GM13977 (cell line): ENCODE measurements around the gene KCNH2.

Source experiments
- DNase-seq: peaks from one replicate; pipeline ENCODE4 v3.0.0; 2012; ENCODE audit warnings: low spot score
- in situ Hi-C: fragments of 300-500 bp; cut with MboI; formaldehyde crosslinking; loops from one replicate; pipeline ENCODE4 v1.12.0; 2022; ENCODE audit warnings: low sequenced_read_pairs, low pct_unique_long_range_greater_than_20kb, mixed read lengths, inconsistent platforms; ENCODE audit not compliant: unreplicated experiment
- TF ChIP-seq, protein P1 (sequence below): IDR thresholded peaks from 2 replicates; pipeline ENCODE4 v1.5.1; 2012; ENCODE audit warnings: mild to moderate bottlenecking, control low read depth; ENCODE audit not compliant: insufficient read depth; ENCODE audit errors: extremely low read depth, missing control alignments

The KCNH2 gene

DNA sequence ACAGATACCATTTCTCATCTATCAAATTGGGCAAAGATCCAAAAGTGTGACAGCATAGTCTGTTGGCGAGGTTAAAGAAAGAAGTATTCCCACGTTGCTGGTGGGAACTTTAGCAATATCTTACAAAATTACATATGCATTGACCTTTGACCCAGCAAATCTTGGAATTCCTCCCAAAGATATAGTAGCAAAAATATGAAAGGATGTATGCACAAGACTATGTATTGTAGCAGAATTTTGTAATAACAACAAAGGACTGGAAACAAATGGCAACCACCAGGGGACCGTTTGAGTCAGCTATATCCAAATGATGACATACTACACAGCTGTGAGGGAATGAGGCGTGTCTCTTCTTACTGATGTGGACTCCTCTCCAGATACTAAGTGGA lies 50.2 kb downstream of the KCNH2 start:
- TF ChIP-seq, protein P1, sequence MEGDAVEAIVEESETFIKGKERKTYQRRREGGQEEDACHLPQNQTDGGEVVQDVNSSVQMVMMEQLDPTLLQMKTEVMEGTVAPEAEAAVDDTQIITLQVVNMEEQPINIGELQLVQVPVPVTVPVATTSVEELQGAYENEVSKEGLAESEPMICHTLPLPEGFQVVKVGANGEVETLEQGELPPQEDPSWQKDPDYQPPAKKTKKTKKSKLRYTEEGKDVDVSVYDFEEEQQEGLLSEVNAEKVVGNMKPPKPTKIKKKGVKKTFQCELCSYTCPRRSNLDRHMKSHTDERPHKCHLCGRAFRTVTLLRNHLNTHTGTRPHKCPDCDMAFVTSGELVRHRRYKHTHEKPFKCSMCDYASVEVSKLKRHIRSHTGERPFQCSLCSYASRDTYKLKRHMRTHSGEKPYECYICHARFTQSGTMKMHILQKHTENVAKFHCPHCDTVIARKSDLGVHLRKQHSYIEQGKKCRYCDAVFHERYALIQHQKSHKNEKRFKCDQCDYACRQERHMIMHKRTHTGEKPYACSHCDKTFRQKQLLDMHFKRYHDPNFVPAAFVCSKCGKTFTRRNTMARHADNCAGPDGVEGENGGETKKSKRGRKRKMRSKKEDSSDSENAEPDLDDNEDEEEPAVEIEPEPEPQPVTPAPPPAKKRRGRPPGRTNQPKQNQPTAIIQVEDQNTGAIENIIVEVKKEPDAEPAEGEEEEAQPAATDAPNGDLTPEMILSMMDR, result no peak
- in situ Hi-C loops, result no loop called here
- DNase-seq, result no peak

DNA sequence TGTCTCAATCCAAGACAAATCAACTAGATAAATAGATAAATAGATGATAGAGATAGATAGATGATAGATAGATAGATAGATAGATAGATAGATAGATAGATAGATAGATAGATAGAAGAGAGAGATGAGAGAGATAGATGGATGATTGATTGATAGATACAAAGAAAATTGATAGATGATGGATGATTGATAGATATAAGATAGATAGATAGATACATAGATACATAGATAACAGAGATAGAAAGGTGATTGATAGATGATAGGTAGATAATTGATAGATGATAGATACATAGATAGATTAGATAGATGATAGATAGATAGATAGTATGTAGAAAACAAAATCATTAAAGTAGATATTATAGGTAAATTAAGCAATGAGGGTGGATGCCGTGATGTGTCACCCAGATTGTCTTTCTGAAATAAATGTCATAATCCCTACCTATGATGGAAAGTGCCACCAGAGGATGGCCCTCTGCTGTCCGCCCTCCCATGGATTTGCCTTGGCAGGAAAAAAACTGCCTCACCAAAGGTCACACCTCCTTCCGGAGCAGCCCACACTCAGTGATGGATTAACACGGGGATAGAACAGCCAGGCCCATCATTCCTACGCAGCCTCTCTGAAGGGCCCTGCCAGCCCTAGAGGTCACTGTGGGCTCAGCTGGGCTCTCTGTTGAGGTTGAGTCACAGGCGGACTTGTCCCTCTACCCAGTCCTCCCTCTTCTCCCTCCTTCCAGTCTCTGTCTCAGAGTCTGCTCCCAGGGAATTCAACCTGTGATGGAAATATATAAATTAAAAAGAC lies 50.8 kb downstream of the KCNH2 start:
- no peak for DNase-seq
- in situ Hi-C loops, result no loop called here
- TF ChIP-seq, protein P1, result no peak

DNA sequence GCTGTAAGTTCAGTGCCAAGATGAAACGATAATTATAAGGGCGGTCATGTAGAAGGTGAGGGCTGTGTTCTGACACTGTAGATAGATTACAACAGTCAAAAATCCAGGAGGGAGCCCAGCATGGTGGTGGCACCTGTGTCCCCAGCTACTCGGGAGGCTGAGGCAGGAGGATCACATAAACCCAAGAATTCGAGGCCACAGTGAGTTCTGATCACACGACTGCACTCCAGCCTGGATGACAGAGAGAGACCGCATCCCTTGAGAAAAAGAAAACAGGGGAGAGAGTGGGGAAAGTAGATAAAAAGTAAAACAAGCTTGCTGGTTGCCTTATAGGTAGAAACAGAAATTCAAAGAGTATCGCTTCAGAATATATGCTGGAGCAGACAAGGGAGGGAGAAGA lies 52.1 kb downstream of the KCNH2 start:
- DNase-seq, result no peak
- in situ Hi-C loops, result no loop called here
- TF ChIP-seq, protein P1, result no peak

DNA sequence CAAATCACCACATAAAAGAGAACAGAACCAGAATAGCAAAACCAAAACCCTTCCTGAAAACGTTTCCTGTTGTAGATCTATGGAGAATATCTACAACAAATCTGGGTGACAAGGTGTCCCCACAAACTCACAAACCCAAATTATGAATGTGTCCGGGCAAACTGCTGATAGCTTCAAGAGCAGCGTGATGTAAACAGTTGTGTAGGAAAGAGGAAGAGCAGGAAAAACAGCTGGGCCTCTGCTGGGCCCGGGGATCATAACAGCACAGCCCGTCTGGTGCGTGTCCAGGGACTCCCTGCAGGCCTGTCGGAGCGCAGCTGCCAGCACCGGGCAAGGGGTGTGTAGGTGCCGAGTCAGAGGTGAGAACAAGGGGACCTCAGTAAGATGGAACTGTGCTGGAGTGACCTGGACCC lies 53.7 kb downstream of the KCNH2 start:
- TF ChIP-seq, protein P1, result no peak
- DNase-seq, result no peak
- in situ Hi-C loops, result no loop called here

DNA sequence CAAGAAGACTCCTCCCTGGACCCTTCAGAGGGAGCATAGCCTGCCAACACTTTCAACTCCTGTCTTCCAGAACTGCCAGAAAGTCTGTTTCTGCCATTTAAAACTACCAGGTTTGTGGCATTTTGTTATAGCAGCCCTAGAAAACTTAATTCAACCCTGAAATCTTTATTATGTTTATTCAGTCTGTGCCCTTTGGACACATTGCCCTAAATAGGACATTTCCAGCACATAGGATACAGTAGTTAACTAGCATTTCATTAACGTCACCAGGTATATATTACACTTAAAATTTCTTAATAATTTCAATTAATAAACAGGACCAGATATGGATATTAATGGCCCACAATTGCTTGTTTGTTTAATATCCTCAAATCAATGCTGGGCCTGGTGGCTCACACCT lies 54.3 kb downstream of the KCNH2 start:
- in situ Hi-C loops, result no loop called here
- no peak for DNase-seq
- TF ChIP-seq, protein P1, result no peak

DNA sequence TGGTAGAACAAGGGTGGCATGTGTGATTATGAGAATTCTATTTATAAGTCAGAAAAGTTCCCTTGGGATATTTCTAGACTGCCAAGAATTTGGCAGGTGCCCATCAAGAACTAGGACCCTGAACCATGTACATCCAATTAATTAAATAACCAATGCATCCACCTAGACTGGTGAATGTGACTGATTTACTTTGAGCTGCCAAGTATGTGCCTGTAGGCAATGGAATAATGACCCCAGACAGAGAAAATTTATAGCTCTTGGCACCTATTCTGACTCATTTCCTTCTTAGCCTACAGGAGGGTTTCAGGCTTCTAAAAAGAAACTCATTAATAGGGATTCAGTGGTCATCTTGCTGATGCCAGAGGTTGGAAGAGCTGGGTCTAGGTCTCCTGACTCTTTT lies 54.9 kb downstream of the KCNH2 start:
- TF ChIP-seq, protein P1, result no peak
- no peak for DNase-seq
- in situ Hi-C loops, result no loop called here
